CD14-positive monocyte (primary cell): Measurements from ENCODE around the gene GPR65. TPM values are rescaled to one million over a fixed set of nuclear protein-coding genes. Genes with fewer than 3 reads are reported as not detected.

Experiments
- DNase-seq, 3 donors: peaks; one replicate each; pipeline ENCODE4 v3.0.0-alpha.2; 2011 to 2022
- H2AFZ ChIP-seq: 2 replicates; pipeline ENCODE4 v1.6.0; 2012; ENCODE audit warnings: mild to moderate bottlenecking, low read depth, low read length, inconsistent platforms; ENCODE audit not compliant: insufficient read depth, poor library complexity, severe bottlenecking
- H3K27ac ChIP-seq, 2 donors: 1 replicate in 1 of 2; 2 replicates in 1 of 2; pipeline ENCODE4 v1.5.1; 2012 to 2013; ENCODE audit warnings: low read length in 2 of 2, control low read depth in 1 of 2, inconsistent platforms in 1 of 2, low read depth in 1 of 2, mild to moderate bottlenecking in 1 of 2
- H3K27me3 ChIP-seq, 2 donors: one replicate each; pipeline versions ENCODE4 v1.6.0 to v1.6.1; 2011 to 2013; ENCODE audit warnings: low read length in 2 of 2; ENCODE audit not compliant: control insufficient read depth in 2 of 2, insufficient read depth in 2 of 2
- H3K36me3 ChIP-seq, 2 donors: replicated peaks in 1 of 2; 1 replicate in 1 of 2; 2 replicates in 1 of 2; pipeline versions ENCODE4 v1.5.1 to v1.6.1; 2012 to 2013; ENCODE audit warnings: low read length in 2 of 2, control low read depth in 1 of 2, inconsistent platforms in 1 of 2, mild to moderate bottlenecking in 1 of 2; ENCODE audit not compliant: insufficient read depth in 2 of 2, control insufficient read depth in 1 of 2
- H3K4me1 ChIP-seq, 2 donors: 1 replicate in 1 of 2; 2 replicates in 1 of 2; pipeline versions ENCODE4 v1.5.1 to v1.6.1; 2012 to 2013; ENCODE audit warnings: low read length in 2 of 2, control low read depth in 1 of 2, inconsistent platforms in 1 of 2, mild to moderate bottlenecking in 1 of 2, moderate library complexity in 1 of 2; ENCODE audit not compliant: insufficient read depth in 2 of 2, control insufficient read depth in 1 of 2
- H3K4me2 ChIP-seq: replicated peaks from 2 replicates; pipeline ENCODE3; 2012; ENCODE audit warnings: low read length, moderate library complexity, mild to moderate bottlenecking; ENCODE audit not compliant: poor library complexity, severe bottlenecking; ENCODE audit errors: extremely low read depth
- H3K4me3 ChIP-seq, 3 experiments: fragments of 200-600 bp in 1 of 3; sonication (generic) in 1 of 3; replicated peaks in 1 of 3; 1 replicate in 2 of 3; 2 replicates in 1 of 3; pipeline ENCODE4 v1.5.1; 2011 to 2013; ENCODE audit warnings: low read length in 3 of 3, mild to moderate bottlenecking in 3 of 3, control low read depth in 2 of 3, low read depth in 2 of 3, inconsistent platforms in 1 of 3, moderate library complexity in 1 of 3
- H3K79me2 ChIP-seq: 2 replicates; pipeline ENCODE4 v1.6.0; 2012; ENCODE audit warnings: mild to moderate bottlenecking, control low read depth, inconsistent platforms, low read length, moderate library complexity; ENCODE audit not compliant: insufficient read depth
- H3K9ac ChIP-seq: 2 replicates; pipeline ENCODE4 v1.6.0; 2017; ENCODE audit warnings: low read length, mild to moderate bottlenecking; ENCODE audit not compliant: insufficient read depth, poor library complexity, severe bottlenecking
- H3K9me3 ChIP-seq, 2 donors: replicated peaks in 1 of 2; 1 replicate in 1 of 2; 2 replicates in 1 of 2; pipeline versions ENCODE4 v1.5.1 to v1.6.1; 2012 to 2013; ENCODE audit warnings: low read length in 2 of 2, control low read depth in 1 of 2; ENCODE audit not compliant: control insufficient read depth in 1 of 2, insufficient read depth in 1 of 2
- H4K20me1 ChIP-seq: 2 replicates; pipeline ENCODE4 v1.6.0; 2012; ENCODE audit warnings: mild to moderate bottlenecking, low read length, control low read depth, moderate library complexity; ENCODE audit not compliant: insufficient read depth
- H3K27ac Mint-ChIP-seq, 7 donors: one replicate each; pipeline ENCODE4 v1.8.0; 2020; ENCODE audit warnings: mild to moderate bottlenecking in 7 of 7, mixed read lengths in 7 of 7, moderate library complexity in 6 of 7, inconsistent platforms in 2 of 7
- H3K27me3 Mint-ChIP-seq, 3 donors: one replicate each; pipeline ENCODE4 v1.8.0; 2021 to 2022; ENCODE audit warnings: low read depth in 3 of 3, mild to moderate bottlenecking in 3 of 3, mixed read lengths in 3 of 3, moderate library complexity in 3 of 3, inconsistent platforms in 1 of 3
- H3K36me3 Mint-ChIP-seq, 2 donors: one replicate each; pipeline ENCODE4 v1.8.0; 2020; ENCODE audit warnings: mixed read lengths in 2 of 2, inconsistent platforms in 1 of 2, mild to moderate bottlenecking in 1 of 2
- H3K4me1 Mint-ChIP-seq: one replicate; pipeline ENCODE4 v1.8.0; 2020; ENCODE audit warnings: mild to moderate bottlenecking, mixed read lengths
- H3K4me3 Mint-ChIP-seq, 2 donors: one replicate each; pipeline ENCODE4 v1.8.0; 2020; ENCODE audit warnings: mild to moderate bottlenecking in 2 of 2, mixed read lengths in 2 of 2, moderate library complexity in 1 of 2
- H3K9me3 Mint-ChIP-seq, 7 donors: one replicate each; pipeline ENCODE4 v1.8.0; 2020 to 2022; ENCODE audit warnings: mixed read lengths in 7 of 7, mild to moderate bottlenecking in 6 of 7, moderate library complexity in 6 of 7, inconsistent platforms in 2 of 7
- CTCF ChIP-seq: fragments of 200-600 bp; IDR thresholded peaks from one replicate; pipeline ENCODE4 v1.8.0; 2022; ENCODE audit warnings: antibody characterized with exemption, mild to moderate bottlenecking
- WGBS: methylation state at CpG from one replicate; pipeline ENCODE4 v1.1.5; 2013; ENCODE audit warnings: missing lambda C conversion rate; ENCODE audit not compliant: insufficient coverage; 5-methylcytosine and 5-hydroxymethylcytosine counted together
- intact Hi-C, 2 donors: fragments of 100-400 bp; cut with micrococcal nuclease; formaldehyde crosslinking; loops; one replicate each; pipeline versions ENCODE4 v1.15.0 to v1.15.1; 2023
- polyA plus RNA-seq, 3 donors: library from polyadenylated mRNA; depleted of rRNA in 1 of 3; unstranded in 2 of 3; stranded (reverse) in 1 of 3; fragments of 300-500 nt in 2 of 3; fragments of >200 nt in 1 of 3; fragmentation: Illumina TruSeq in 2 of 3; gene quantifications; 1 replicate in 2 of 3; 2 replicates in 1 of 3; pipeline ENCODE4 v1.2.3, GENCODE V29; 2012 to 2021

Gene GPR65
- polyA plus RNA-seq, 3 donors = 15.5 to 33.3 (median 20.6) TPM

- no peaks in the 10 kb centered on the region for H3K27me3 ChIP-seq
- H3K27me3 Mint-ChIP-seq = no peaks in the 10 kb centered on the region
- DNase-seq = no peak
- no peaks in the 10 kb centered on the region for H3K79me2 ChIP-seq
- no peak overlapping the region for H3K4me3 Mint-ChIP-seq
- H4K20me1 ChIP-seq = no peaks in the 10 kb centered on the region
- H3K9me3 ChIP-seq = no peaks in the 10 kb centered on the region
- no peak overlapping the region for H3K9ac ChIP-seq
- intact Hi-C loops = no loop called here
- peaks cover 48 to 52% of the 10 kb centered on the region in 2 donors for H3K4me1 ChIP-seq
- no peak overlapping the region for H3K4me3 ChIP-seq
- H3K36me3 Mint-ChIP-seq = peaks cover 2 to 9% of the 10 kb centered on the region in 2 donors
- no peak overlapping the region for H3K27ac ChIP-seq
- no peak overlapping the region for H3K4me2 ChIP-seq
- peaks cover 0 to 3% (median 0%) of the 10 kb centered on the region in 7 donors for H3K9me3 Mint-ChIP-seq
- peaks cover 58% of the 10 kb centered on the region for H3K4me1 Mint-ChIP-seq
- no CpG with 5 or more reads among the region's 1 CpG for WGBS
- H2AFZ ChIP-seq = no peak overlapping the region
- H3K36me3 ChIP-seq = no peaks in the 10 kb centered on the region
- H3K27ac Mint-ChIP-seq = no peak overlapping the region
- TF ChIP-seq CTCF = no peak
These were observed 26.0 kb downstream of the GPR65 start for GRCh38 chr14:88030892-88031291.

- peaks cover 52% of the 10 kb centered on the region for H3K4me1 Mint-ChIP-seq
- no peak overlapping the region for H2AFZ ChIP-seq
- H3K27me3 Mint-ChIP-seq = peaks cover 0 to 5% (median 1%) of the 10 kb centered on the region in 3 donors
- TF ChIP-seq CTCF = no peak
- H3K36me3 Mint-ChIP-seq = peaks cover 4 to 11% of the 10 kb centered on the region in 2 donors
- no peaks in the 10 kb centered on the region for H4K20me1 ChIP-seq
- intact Hi-C loops = no loop called here
- H3K9me3 ChIP-seq = no peaks in the 10 kb centered on the region
- no CpG with 5 or more reads among the region's 1 CpG for WGBS
- H3K79me2 ChIP-seq = no peaks in the 10 kb centered on the region
- no peaks in the 10 kb centered on the region for H3K36me3 ChIP-seq
- H3K9me3 Mint-ChIP-seq = peaks cover 0 to 4% (median under 1%) of the 10 kb centered on the region in 7 donors
- H3K27me3 ChIP-seq = peaks cover 0 to 3% of the 10 kb centered on the region in 2 donors
- H3K27ac Mint-ChIP-seq = peak overlapping the region in 1 of 7 donors; percentile 10
- no peak overlapping the region for H3K4me3 ChIP-seq
- H3K4me3 Mint-ChIP-seq = no peak overlapping the region
- no peak overlapping the region for H3K9ac ChIP-seq
- peaks cover 40 to 41% of the 10 kb centered on the region in 2 donors for H3K4me1 ChIP-seq
- no peak overlapping the region for H3K27ac ChIP-seq
- DNase-seq = peak; percentile 25 to 57 (median 40)
- no peak overlapping the region for H3K4me2 ChIP-seq
These were observed 27.4 kb downstream of the GPR65 start for GRCh38 chr14:88032373-88032772.
